HG02938 (cell line): ENCODE measurements around the gene ASB13.
"Not testable (repeated sequence)": the region's sequence is repeated elsewhere in the genome, so short reads cannot be mapped to it uniquely, and the experiment has no call there.

Experiments used
- ATAC-seq: cut with Tn5 transposase; IDR thresholded peaks from one replicate; pipeline ENCODE4 v1.9.1; 2021; ENCODE audit warnings: mild to moderate bottlenecking, moderate library complexity; ENCODE audit not compliant: unreplicated experiment

Gene ASB13

DNA sequence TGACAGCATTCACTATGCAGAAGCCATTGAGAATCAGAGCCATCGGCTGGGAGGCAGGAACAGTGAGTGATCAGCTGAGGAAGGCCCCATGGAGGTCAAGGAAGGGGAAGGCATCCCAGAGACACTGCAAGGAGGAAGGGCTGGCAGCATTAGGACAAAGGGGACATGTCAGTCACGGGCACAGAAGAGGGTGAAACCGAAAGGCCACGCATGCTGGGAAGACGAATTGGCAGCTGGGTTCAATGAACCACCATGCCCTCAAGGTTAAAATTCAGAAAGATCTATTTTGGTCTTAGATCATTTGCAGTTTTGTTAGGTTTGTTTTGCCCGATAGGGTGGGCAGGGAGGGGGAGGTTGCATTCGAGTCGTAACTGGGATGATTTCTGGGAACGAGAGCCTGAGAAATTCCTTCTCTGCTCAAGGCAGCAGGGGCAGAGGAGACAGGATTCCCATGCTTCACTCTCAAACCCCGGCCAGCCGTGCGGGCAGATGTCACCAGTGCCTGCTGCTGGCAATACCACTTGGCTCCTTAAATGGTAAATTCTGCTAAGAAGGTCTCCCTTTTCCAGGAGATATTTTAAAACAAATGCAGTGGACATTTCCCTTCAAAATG lies 57.7 kb downstream of the ASB13 start:
- ATAC-seq: no peak

DNA sequence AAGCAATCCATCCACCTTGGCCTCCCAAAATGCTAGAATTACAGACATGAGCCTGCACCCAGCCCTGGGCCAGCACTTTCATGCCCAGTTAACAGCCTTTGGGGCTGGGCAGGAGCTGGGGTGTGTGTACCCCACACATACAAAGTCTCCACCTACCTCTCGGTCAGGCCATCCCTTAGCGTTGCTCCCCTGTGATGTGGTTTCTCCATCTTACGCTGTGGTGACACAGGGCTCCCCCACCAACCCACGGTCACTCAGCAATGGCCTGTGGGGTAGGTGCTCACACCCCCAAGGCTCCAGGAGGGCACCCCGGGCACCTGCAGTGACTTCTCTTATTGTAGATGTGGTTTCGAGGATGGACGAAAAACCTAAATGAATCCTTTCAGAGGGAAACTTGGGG lies 58.8 kb downstream of the ASB13 start:
- ATAC-seq: no peak

DNA sequence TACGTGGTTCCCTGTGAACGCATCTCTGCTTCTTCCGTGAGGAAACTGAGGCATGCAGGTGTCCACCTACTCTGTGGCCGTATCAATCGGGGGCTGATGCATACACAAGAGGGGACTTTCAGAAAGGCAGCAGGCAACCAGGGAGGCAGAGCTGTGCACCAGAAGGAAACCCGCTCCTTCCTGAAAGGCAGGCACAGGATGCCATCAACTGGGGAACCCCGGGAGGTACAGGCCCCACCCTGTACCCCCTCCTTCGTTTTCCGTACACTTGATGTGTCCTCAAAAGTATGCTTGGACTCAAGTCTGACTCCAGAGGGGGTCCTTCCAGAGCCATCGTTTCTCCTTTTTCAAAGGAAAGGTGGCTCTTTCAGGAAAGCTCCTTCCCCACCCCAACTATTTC lies 59.5 kb downstream of the ASB13 start:
- no peak for ATAC-seq

DNA sequence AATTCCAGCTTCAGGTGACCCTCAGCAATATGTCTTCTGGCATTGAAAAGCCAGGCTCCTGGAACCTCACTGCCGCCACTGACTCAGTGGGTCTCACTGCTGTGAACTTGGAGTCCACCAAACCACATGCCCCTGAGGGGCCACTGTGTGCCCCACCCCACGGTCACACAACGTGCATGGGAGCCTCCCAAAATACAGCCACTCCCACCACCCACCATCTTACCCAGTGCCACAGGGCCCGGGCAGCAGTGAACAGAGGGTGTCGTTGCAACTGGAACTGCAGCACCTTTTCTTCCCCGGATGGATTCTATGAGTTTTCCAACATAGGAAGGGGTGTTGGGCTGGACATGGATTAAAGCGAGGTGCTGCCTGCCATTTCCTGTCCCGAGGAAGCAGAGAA lies 60.1 kb downstream of the ASB13 start:
- ATAC-seq: no peak

DNA sequence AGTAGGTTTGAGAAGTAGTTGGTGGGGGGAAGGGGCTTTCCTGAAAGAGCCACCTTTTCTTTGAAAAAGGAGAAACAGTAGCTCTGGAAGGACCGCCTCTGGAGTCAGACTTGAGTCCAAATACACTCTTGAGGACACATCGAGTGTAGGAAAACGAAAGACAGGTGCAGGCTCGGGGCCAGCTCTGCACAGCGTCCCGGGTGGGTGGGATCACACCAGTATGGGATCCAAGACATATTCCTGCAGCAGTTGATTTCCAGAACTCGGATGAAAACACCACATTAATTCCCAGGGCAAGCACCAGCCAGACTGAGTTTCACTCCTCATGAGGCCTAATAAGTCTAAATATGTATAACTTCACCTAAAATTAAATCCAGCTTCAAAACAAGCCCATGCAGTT lies 61.4 kb downstream of the ASB13 start:
- ATAC-seq: no peak

DNA sequence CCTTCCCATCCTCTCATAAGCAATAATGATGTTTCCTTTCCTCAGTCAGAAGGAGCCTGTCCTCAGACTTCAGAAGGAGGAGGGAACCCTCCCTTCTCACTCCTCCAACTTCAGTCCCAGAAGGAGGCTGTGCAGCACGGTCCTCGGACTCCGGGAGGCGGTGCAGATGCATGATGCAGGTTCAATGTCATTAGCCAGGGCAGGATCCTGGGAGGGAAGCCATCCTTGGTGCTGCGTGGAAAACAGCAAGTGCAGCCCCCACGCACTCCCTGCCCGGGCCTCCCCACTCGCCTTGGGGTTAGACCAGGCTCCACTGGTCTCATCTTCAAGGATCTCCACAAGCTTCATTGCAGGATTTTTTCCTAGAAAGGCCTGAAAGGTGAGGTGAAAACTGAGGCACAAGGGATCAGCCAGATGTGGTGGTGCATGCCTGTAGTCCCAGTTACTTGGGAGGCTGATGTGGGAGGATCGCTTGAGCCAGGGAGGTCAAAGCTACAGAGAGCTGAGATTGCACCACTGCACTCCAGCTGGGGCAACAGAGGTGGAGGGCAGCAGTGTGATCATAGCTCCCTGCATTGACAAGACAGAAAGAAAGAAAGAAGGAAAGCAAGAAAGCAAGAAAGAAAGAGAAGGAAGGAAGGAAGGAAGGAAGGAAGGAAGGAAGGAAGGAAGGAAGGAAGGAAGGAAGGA lies 62.0 kb downstream of the ASB13 start:
- ATAC-seq: no peak

DNA sequence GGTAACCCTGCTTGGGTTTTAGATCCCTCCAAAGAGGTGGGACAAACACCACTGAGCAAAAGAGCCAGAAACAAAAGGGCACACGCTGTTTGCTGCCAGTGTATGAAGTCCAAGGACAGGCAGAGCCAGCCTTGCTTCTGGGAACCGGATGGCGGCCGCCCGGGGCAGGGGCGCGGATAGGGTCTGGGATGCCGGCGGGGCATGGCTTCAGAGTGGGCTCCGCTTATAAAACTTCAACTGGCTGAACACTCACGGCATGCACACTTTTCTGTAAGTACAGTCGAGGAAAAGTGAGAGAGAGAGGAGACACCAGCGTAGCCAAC lies 62.6 kb downstream of the ASB13 start:
- ATAC-seq: no peak

DNA sequence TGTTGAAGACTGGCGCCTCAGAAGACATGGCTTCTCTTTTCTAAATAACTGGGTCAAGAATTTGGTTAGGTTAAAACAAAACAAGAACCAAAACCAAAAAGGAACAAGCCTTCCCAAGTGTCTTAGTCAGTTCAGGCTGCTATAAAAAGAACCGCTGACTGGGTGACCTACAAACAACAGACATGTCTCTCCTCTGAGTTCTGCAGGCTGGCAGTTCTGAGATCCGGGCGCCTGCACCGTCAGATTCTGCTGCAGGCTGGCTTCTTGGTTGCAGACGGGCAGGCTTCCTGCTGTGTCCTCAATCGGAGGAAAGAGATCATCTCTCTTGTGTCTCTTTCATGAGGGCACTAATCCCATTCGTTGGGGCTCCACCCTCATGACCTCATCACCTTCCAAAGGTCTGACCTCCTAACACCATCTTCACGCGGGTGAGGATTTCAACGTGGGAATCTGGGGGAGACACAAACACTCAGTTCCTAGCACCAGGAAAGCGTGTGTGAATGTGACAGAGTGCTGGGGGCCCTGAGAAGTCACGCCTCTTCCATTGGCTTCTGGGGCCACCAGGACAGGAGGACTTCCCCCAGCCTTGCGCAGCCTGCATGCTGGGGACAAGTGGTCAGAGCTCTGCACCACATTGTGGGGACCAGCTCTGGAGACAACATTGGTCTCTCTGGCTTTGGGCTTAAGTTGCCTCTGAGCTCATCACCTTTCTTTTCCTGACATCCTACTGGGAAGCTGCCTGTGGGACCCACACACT lies 63.1 kb downstream of the ASB13 start:
- ATAC-seq: no peak

DNA sequence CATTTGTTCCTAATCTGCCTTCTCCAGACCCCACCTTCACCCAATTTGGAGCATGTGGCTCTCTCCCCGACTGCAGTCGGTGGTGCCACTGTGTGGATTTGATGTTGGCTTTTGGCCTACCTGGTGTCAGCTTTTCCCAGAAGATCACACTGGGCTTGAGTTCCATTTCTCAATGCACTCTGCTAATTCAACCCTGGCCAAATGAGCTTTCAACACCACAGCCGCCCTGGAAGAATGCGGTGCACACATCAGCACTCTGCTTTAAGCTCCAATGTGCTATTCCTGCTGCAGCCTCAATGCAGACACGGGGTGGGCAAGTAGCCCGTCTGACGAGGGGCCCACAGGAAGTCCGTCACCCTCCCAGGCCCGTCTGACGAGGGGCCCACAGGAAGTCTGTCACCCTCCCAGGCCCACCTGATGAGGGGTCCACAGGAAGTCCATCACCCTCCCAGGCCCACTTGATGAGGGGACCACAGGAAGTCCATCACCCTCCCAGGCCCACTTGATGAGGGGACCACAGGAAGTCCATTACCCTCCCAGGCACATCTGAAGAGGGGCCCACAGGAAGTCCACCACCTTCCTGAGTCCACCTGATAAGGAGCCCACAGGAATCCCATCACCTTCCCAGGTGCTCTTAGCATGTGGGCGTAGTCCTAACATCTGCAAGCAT lies 64.4 kb downstream of the ASB13 start:
- ATAC-seq: no peak

DNA sequence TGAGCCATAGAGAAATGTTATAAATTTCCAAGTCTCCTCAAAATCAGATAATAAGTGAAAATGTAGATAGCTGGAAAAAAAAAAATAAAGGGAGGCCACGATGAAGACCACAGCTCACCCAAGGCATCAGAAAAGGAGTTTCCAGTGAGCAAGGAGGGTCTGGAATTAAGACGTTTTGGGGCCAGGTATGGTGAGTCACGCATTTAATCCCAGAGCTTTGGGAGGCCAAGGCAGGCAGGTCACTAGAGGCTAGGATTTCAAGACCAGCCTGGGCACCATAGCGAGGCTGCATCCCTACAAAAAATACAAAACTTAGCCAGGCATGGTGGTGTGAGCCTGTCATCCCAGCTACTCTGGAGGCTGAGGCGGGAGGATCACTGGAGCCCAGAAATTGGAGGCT lies 65.5 kb downstream of the ASB13 start:
- no peak for ATAC-seq

DNA sequence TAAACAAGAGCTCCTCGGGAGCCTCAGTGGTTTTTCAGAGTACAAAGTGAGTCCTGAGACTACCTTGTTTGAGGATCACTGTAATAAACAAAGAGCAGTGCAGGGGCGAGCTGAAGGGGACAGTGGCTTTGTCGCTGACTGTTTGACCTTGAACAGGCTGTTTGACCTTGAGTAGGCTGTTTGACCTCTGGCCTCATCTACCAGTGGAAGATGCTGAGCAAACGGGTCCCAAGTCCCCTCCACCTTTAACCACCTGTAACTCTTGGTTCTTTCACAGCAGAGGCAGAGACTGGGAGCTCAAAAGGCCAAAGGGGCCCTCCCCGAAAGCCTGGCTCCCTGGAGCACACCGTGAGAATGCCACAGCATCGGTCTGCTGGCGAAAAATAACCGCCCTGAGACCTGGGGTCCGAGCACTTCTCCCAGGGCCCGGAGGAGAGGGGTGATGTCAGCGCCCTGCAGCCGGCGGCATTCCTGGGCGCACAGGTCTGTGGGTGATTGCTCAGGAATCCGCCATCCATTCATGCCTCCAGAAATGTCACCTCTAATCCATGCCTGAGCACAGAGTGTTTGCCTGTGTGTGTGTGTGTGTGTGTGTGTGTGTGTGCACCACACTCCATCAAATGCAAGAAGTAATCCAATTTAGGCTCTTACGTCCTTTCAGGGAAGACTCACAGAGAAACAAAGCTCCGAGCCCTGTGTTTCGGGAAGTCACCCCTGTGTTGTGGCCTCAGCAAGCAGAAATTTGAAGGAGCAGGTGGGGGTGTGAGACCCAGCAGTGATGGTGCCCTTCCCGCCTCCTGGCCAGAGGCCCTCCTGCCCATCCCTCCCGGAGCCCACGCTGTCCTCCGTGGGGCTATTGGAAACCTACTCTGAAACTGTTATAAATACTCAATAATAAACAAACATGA lies 66.5 kb downstream of the ASB13 start:
- ATAC-seq: no peak

DNA sequence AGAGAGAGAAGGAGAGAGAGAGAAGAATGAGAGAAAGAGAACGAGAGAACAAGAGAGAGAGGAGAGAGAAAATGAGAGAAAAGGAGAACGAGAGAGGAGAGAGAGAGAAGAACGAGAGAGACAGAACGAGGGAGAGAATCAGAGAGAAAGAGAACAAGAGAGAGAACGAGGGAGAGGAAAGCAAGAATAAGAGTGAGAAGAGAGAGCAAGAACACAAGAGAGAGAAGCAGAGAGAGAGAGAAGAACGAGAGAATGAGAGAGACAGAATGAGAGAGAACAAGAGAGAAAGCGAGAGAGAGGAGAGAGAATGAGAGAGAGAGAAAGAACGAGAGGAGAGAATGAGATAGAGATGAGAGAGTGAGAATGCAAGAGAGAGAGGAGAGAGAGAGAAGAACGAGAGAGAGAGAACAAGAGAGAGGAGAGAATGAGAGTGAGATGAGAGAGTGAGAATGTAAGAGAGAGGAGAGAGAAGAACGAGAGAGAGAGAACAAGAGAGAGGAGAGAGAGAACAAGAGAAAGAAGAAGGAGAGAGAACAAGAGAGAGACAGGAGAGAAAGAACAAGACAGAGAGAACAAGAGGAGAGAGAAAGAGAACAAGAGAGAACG lies 68.2 kb downstream of the ASB13 start:
- no peak for ATAC-seq

DNA sequence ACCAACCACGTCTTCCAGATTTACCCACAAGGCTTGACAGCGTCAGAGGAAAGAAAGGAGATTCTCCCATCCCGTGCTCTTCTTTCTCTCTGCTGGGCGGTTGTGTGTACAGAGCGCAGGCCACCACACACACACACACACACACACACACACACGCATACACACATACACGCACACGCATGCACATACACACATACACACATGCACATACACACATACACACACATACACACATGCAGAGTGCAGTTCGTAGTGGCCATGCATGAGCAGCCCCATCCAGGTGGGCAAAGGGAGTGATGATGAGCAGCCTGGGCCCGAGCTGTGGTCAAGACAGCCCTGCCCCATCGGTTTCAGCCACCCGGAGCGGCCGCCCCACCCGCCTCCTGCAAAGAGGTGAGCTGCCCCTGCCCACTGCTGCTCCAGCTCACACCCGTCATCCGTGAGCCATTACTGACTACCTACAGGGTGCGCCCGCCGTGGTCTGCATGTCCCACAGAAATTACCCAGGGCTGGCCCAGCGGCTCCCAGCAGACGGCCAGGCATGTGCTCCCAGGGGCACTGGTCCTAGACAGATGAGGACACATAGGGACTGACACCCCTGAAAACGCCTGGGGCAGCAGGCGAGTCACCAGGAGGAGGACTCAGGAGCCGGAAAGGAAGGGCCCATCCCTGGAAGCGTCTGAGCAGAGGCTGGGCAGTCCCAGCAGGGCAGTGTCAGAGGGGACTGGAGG lies 69.6 kb downstream of the ASB13 start:
- no peak for ATAC-seq

DNA sequence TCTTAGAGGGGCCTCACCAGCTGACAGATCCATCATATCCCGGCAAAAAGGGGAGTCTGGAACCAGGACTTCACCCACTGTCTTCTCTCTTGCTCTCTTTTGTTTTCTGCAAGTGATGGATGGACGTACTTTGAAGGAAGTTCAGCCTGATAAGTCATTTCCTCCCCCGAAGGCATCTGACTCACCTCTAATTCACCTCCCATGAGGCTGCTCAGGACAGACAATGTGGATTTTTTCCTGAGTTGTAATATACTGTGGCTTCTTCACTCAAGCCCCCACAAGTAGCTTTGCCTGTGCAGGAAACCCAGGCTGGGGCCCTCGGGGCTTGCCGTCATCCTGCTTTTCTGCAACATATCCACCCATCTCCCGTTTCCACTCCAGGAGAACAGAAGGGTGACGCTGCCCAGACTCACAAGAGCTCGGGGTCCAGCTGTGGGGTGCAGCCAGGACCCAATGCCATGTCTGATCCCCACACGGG lies 70.4 kb downstream of the ASB13 start:
- ATAC-seq: no peak

DNA sequence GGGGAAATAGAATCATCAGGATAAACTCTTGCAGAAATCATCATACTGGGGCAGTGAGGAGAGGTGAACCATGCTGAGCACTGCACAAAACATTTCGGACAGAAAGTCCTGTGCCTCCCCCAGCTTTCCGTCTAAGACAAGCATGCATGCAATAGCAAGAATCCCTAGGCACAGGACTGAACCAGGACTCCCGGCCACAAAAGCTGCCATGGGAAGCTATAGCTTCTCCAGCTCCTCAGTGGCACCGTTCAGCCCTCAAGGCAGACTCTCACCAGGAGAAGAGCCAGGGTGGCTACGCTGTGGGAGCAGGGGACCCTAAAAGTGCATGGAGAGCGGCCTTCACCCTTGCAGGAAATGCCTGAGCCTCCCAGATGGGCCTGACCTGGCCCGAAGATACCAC lies 70.8 kb downstream of the ASB13 start:
- ATAC-seq: no peak

DNA sequence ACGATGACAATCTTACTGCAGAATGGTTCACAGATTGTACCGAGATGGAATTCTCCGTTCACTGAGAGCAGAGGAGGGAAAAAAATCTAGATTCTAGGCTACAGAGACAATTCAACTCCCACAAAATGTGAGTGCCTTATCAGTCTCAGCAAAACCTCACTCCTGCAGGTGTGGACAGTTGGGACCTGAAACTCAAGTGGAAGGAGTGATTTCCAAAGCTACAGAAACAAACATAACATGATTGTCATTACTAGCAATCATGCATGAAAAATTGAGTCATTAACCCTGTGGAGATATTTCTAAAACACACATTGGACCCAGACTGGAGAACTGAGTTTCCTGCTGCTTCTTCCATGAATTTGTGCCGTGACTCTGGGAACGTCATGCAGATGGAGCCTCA lies 71.3 kb downstream of the ASB13 start:
- no peak for ATAC-seq

DNA sequence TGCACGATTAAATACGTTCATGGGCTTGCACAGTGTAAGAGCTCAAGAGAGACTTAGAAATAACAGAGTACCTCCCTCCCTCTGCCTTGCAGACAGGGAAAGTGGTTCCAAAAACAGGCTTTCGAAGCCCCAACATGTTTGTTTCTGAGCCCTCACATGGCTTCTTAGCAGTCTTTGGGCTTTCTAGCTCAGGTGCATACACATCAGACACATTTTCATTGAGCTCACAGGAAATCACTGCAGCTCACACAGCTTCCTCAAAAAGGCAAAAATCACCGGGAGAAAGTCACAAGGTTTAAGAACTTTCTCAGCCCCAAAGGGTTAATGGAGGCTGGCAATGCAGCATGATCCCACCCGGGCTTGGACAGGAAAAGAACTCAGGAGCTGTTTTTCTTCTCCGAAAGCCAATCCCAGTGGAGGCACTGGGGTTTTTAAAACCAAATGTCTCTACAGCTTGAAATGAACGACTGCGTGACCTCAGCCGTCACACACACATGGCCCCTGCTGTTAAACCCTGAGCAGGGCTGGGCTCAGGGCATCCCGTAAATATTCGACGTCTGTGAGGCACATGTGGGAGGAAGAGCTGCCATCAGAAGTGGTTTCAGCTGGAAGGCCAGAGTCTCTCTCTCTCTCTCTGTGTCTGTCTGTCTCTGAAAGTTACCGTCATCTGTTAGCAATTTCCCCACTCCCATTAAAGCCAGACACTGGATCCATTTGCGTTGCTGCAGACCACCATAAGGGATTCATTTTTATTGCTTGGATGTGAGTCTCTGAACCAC lies 71.9 kb downstream of the ASB13 start:
- no peak for ATAC-seq

DNA sequence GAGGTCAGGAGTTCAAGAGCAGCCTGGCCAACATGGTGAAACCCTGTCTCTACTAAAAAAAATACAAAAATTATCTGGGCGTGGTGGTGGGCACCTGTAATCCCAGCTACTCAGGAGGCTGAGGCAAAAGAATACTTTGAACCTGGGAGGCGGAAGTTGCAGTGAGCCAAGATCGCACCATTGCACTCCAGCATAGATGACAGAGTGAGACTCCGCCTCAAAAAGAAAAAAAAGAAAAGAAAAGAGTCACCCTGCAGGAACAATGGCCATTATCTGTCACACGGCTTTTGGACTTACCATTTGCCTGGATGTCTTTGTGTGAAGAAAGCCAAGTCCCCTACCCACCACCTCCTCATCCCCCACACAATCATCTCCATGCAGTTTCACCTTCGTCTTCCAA lies 73.0 kb downstream of the ASB13 start:
- not testable (repeated sequence) for ATAC-seq

DNA sequence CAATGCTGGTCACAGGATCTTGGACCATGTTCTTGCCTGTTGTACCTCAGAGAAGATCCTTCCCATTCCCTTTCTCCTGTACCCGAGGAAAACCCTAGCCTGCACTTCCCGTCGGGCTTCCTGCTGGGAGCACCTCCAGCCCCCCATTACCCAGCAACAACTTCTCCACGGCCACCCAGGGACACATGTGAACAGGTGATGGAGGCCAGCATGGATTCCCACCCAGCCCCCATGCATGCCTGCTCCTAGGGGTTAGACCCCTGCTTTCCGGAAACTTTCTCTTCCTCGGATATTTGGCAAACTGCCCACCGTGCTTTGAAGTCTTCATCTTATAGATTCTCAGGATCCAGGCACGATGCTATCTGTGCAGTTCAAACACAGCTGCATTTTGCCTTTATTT lies 74.3 kb downstream of the ASB13 start:
- no peak for ATAC-seq
